Cardiac fibroblast (primary cell): Measurements from ENCODE around the gene HSFX3.

Experiments
- DNase-seq, 2 donors: peaks; one replicate each; pipeline versions ENCODE4 v3.0.0 to v3.0.0-alpha.2; 2010; ENCODE audit warnings: low read depth in 2 of 2
- H3K4me3 ChIP-seq, 2 donors: replicated peaks in 1 of 2; 1 replicate in 1 of 2; 2 replicates in 1 of 2; pipeline ENCODE4 v1.5.1; 2011; ENCODE audit warnings: low read depth in 2 of 2, low read length in 2 of 2, mild to moderate bottlenecking in 2 of 2, moderate library complexity in 1 of 2
- CTCF ChIP-seq: IDR thresholded peaks from one replicate; pipeline ENCODE4 v1.5.1; 2011; ENCODE audit warnings: low read depth, mild to moderate bottlenecking, low read length, inconsistent platforms

Gene HSFX3

DNA sequence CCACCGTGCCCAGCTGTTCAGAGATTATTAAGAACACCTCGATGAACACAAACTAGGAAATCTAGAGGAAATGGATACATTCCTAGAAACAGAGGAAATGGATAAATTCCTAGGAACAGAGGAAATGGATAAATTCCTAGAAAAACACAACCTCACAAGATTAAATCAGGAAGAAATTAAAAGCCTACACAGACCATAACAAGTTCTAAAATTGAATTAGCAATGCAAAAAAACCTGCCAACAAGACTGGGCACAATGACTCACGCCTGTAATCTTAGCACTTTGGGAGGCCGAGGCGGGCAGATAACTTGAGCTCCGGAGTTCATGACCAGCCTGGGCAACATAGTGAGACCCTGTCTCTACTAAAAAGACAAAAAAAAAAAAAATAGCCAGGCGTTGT, 31.5 kb downstream of the HSFX3 start:
- H3K4me3 ChIP-seq = no peak overlapping the region
- no peak for TF ChIP-seq CTCF
- DNase-seq = no peak

- no peak overlapping the region for H3K4me3 ChIP-seq
- DNase-seq = no peak
- no peak for TF ChIP-seq CTCF
These were observed 32.4 kb downstream of the HSFX3 start for GRCh38 chrX:149517308-149517707.

DNA sequence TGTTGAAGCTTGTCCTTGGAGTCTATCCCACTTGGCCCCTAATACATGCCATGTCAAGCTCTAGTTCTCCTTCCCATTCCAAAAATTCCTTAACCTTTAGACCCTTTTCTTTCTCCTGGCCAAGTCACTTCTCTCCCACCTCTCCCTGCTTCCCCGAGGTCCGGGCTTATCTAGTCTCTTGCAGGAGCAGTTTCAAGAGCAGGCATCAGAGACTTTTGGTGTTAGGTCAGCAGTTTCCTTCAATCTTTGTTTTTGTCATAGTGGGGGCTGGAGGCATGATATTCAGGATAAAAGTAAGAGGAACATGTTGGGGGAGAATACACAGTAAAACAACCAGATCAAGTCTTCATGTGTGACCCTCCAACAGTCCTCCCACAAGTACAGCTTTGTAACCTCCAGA, 33.1 kb downstream of the HSFX3 start:
- H3K4me3 ChIP-seq = no peak overlapping the region
- TF ChIP-seq CTCF = no peak

GRCh38 chrX:149515954-149516602, 33.6 kb downstream of the HSFX3 start:
- no peak for DNase-seq
- no peak overlapping the region for H3K4me3 ChIP-seq
- no peak for TF ChIP-seq CTCF

More for the DNA sequence above, 33.1 kb downstream of the HSFX3 start:
- no peak for DNase-seq

DNA sequence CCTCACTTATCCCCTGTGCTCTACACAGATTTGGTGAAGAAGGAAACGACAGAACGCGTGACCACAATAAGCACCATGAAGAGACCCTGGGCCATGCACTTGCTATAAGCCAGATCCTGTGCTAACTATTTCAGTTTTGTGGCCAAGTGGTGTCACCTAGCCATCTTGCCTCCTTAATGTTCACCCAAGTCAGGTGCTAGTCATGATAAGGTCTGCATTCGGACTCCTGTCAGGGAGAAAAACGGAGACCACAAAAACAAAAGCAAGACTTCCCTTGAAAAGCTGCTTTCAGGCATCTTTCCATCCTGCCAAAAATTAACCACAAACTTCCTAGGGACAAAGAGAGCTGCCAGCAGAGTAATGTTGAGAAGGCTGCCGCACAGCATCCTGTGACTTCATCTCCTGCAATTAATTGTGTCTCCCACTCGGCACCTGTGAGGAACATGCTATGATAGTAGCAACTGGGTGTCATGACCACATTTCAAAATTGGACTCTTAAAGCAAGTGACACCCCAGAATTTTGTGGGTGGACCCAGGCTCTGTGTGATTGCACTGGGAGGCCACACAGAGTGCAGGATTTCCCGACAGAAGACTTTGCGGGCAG, 35.8 kb downstream of the HSFX3 start:
- H3K4me3 ChIP-seq = no peak overlapping the region
- peak; percentile 44 to 60 for DNase-seq
- TF ChIP-seq CTCF = no peak

DNA sequence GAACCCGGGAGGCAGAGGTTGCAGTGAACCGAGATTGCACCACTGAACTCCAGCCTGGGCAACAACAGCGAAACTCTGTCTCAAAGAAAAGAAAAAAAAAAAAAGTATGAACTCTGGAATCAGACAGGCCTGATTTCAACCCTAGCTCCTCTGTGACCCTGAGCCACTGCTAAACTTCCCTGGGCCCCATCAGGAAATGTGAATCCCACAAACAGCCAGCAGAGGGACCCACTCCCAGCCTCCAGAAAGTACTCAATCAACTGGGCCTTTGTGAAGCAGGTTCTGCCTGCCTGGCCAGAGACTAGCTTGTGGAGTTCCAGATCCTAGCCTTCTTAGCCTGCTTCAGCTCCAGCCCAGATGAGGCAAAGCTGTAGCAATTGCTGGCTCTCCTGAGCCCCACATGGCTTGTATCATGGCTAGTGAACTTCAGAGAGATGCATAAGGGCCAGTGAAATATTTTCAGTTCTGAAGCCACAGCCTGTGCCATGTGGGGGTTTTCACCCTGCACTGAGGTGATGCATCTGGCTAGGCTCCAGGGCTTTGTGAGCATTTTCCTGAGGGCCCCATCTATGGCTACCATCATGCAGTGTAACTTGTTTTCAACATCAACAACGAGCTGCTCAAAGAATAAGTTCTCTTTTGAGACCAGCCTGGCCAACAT, 37.4 kb downstream of the HSFX3 start:
- TF ChIP-seq CTCF = peak; percentile 66
- no peak overlapping the region for H3K4me3 ChIP-seq
- DNase-seq = peak; percentile 54 to 64
